ENCODE measurements around the gene REM2.

REM2 gene

GRCh38 chr14:22888662-22889061, 5.6 kb downstream of the REM2 start:
- no peak for DNase-seq (ENCODE audit: low read depth)

GRCh38 chr14:22890416-22890815, 7.4 kb downstream of the REM2 start:
- no peak for DNase-seq (ENCODE audit: low read depth)
- TF ChIP-seq CTCF (IDR thresholded peaks at IDR 0.05; ENCODE audit: low read depth, low read length), result no peak
- no peak for TF ChIP-seq MAX (IDR thresholded peaks at IDR 0.05; ENCODE audit: low read depth, low read length)
- no peak for TF ChIP-seq MYC (IDR thresholded peaks at IDR 0.05; ENCODE audit: low read depth, low read length)
- no peak for TF ChIP-seq POLR2A (IDR thresholded peaks at IDR 0.05; ENCODE audit: extremely low read depth, insufficient read length)

More at GRCh38 chr14:22888662-22889061, 5.6 kb downstream of the REM2 start:
- no peak overlapping the region for H3K4me3 ChIP-seq (ENCODE audit: low read depth, low read length)
- TF ChIP-seq MYC (IDR thresholded peaks at IDR 0.05; ENCODE audit: low read depth, low read length), result no peak
- no peak for TF ChIP-seq MAX (IDR thresholded peaks at IDR 0.05; ENCODE audit: low read depth, low read length)
- TF ChIP-seq POLR2A (IDR thresholded peaks at IDR 0.05; ENCODE audit: extremely low read depth, insufficient read length), result no peak
- TF ChIP-seq CTCF (IDR thresholded peaks at IDR 0.05; ENCODE audit: low read depth, low read length), result no peak

GRCh38 chr14:22892488-22892887, 9.5 kb downstream of the REM2 start:
- no peak for DNase-seq (ENCODE audit: low read depth)
- TF ChIP-seq POLR2A (IDR thresholded peaks at IDR 0.05; ENCODE audit: extremely low read depth, insufficient read length) (no peak), MYC (IDR thresholded peaks at IDR 0.05; ENCODE audit: low read depth, low read length) (no peak), CTCF (IDR thresholded peaks at IDR 0.05; ENCODE audit: low read depth, low read length) (no peak), MAX (IDR thresholded peaks at IDR 0.05; ENCODE audit: low read depth, low read length) (no peak)
- no peak overlapping the region for H3K4me3 ChIP-seq (ENCODE audit: low read depth, low read length)

More at GRCh38 chr14:22890416-22890815, 7.4 kb downstream of the REM2 start:
- H3K4me3 ChIP-seq (ENCODE audit: low read depth, low read length), result no peak overlapping the region

- H3K4me3 ChIP-seq (ENCODE audit: low read depth, low read length), result no peak overlapping the region
- TF ChIP-seq CTCF (IDR thresholded peaks at IDR 0.05; ENCODE audit: low read depth, low read length) (no peak), POLR2A (IDR thresholded peaks at IDR 0.05; ENCODE audit: extremely low read depth, insufficient read length) (no peak), MYC (IDR thresholded peaks at IDR 0.05; ENCODE audit: low read depth, low read length) (no peak), MAX (IDR thresholded peaks at IDR 0.05; ENCODE audit: low read depth, low read length) (no peak)
- no peak for DNase-seq (ENCODE audit: low read depth)
Observed at GRCh38 chr14:22893706-22894105, 10.7 kb downstream of the REM2 start.

- TF ChIP-seq CTCF (IDR thresholded peaks at IDR 0.05; ENCODE audit: low read depth, low read length) (no peak), MYC (IDR thresholded peaks at IDR 0.05; ENCODE audit: low read depth, low read length) (no peak), MAX (IDR thresholded peaks at IDR 0.05; ENCODE audit: low read depth, low read length) (no peak), POLR2A (IDR thresholded peaks at IDR 0.05; ENCODE audit: extremely low read depth, insufficient read length) (no peak)
- H3K4me3 ChIP-seq (ENCODE audit: low read depth, low read length), result no peak overlapping the region
- DNase-seq (ENCODE audit: low read depth), result no peak
Observed at GRCh38 chr14:22895402-22895801, 12.4 kb downstream of the REM2 start.

GRCh38 chr14:22896356-22896755, 13.3 kb downstream of the REM2 start:
- no peak overlapping the region for H3K4me3 ChIP-seq (ENCODE audit: low read depth, low read length)
- DNase-seq (ENCODE audit: low read depth), result no peak
- TF ChIP-seq MAX (IDR thresholded peaks at IDR 0.05; ENCODE audit: low read depth, low read length), result no peak
- no peak for TF ChIP-seq POLR2A (IDR thresholded peaks at IDR 0.05; ENCODE audit: extremely low read depth, insufficient read length)
- no peak for TF ChIP-seq MYC (IDR thresholded peaks at IDR 0.05; ENCODE audit: low read depth, low read length)
- no peak for TF ChIP-seq CTCF (IDR thresholded peaks at IDR 0.05; ENCODE audit: low read depth, low read length)

Measured in NB4 (cell line).